Activated T-cell treated with anti-CD3 and anti-CD28 coated beads, Interleukin-2, amount 50 U/mL, for 48 hours (primary cell): ENCODE results near the gene ZXDB.
"Not testable (repeated sequence)": the region's sequence is repeated elsewhere in the genome, so short reads cannot be mapped to it uniquely, and the experiment has no call there.

Experiments used
- DNase-seq, 2 experiments: peaks; one replicate each; pipeline ENCODE4 v3.0.0-alpha.2; 2020

The ZXDB gene

GRCh38 chrX:57591284-57592159 is at the start of gene ZXDB:
Gene ZXDB (plus strand): TSS chrX:57592011. CDS start chrX:57592049, 38 bp downstream.
- not testable (repeated sequence) for DNase-seq

GRCh38 chrX:57565198-57565597 is 26.6 kb upstream of the ZXDB start:
- DNase-seq, result no peak

GRCh38 chrX:57573754-57574153 is 18.1 kb upstream of the ZXDB start:
- DNase-seq, result no peak

- DNase-seq, result not testable (repeated sequence)
Observed at GRCh38 chrX:57582948-57583347, 8.9 kb upstream of the ZXDB start.

- DNase-seq, result no peak
Observed at GRCh38 chrX:57583477-57583876, 8.3 kb upstream of the ZXDB start.

- no peak for DNase-seq
Observed at GRCh38 chrX:57586360-57586759, 5.5 kb upstream of the ZXDB start.

GRCh38 chrX:57587062-57587461 is 4.7 kb upstream of the ZXDB start:
- DNase-seq, result no peak

GRCh38 chrX:57587607-57588006 is 4.2 kb upstream of the ZXDB start:
- no peak for DNase-seq

GRCh38 chrX:57592160-57592893 is 516 bp downstream of the ZXDB start:
- DNase-seq, result peak; percentile 51 to 61

GRCh38 chrX:57592894-57593215 is 1.0 kb downstream of the ZXDB start:
- DNase-seq, result peak; percentile 42 to 54

GRCh38 chrX:57595381-57595811 is 3.6 kb downstream of the ZXDB start:
- DNase-seq, result no peak

- no peak for DNase-seq
Observed at GRCh38 chrX:57596109-57596508, 4.3 kb downstream of the ZXDB start.

GRCh38 chrX:57596516-57596915 is 4.7 kb downstream of the ZXDB start:
- DNase-seq, result no peak

- DNase-seq, result no peak
Observed at GRCh38 chrX:57607295-57608187, 15.7 kb downstream of the ZXDB start.

- not testable (repeated sequence) for DNase-seq
Observed at GRCh38 chrX:57613351-57613750, 21.5 kb downstream of the ZXDB start.

- DNase-seq, result not testable (repeated sequence)
Observed at GRCh38 chrX:57629438-57629837, 37.6 kb downstream of the ZXDB start.

- no peak for DNase-seq
Observed at GRCh38 chrX:57640674-57641016, 48.8 kb downstream of the ZXDB start.

GRCh38 chrX:57641338-57641737 is 49.5 kb downstream of the ZXDB start:
- DNase-seq, result no peak

GRCh38 chrX:57643698-57644097 is 51.9 kb downstream of the ZXDB start:
- no peak for DNase-seq

- DNase-seq, result no peak
Observed at GRCh38 chrX:57647020-57647419, 55.2 kb downstream of the ZXDB start.
